SKM-1 (cell line): ENCODE data around the gene TRIM13.
"Not testable (repeated sequence)": the region's sequence is repeated elsewhere in the genome, so short reads cannot be mapped to it uniquely, and the experiment has no call there.

Experiments
- DNase-seq: peaks from one replicate; lab custom pipeline; 2025; ENCODE audit not compliant: unreplicated experiment; lab: John Stamatoyannopoulos, UW

The TRIM13 gene, protein sequence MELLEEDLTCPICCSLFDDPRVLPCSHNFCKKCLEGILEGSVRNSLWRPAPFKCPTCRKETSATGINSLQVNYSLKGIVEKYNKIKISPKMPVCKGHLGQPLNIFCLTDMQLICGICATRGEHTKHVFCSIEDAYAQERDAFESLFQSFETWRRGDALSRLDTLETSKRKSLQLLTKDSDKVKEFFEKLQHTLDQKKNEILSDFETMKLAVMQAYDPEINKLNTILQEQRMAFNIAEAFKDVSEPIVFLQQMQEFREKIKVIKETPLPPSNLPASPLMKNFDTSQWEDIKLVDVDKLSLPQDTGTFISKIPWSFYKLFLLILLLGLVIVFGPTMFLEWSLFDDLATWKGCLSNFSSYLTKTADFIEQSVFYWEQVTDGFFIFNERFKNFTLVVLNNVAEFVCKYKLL

DNA sequence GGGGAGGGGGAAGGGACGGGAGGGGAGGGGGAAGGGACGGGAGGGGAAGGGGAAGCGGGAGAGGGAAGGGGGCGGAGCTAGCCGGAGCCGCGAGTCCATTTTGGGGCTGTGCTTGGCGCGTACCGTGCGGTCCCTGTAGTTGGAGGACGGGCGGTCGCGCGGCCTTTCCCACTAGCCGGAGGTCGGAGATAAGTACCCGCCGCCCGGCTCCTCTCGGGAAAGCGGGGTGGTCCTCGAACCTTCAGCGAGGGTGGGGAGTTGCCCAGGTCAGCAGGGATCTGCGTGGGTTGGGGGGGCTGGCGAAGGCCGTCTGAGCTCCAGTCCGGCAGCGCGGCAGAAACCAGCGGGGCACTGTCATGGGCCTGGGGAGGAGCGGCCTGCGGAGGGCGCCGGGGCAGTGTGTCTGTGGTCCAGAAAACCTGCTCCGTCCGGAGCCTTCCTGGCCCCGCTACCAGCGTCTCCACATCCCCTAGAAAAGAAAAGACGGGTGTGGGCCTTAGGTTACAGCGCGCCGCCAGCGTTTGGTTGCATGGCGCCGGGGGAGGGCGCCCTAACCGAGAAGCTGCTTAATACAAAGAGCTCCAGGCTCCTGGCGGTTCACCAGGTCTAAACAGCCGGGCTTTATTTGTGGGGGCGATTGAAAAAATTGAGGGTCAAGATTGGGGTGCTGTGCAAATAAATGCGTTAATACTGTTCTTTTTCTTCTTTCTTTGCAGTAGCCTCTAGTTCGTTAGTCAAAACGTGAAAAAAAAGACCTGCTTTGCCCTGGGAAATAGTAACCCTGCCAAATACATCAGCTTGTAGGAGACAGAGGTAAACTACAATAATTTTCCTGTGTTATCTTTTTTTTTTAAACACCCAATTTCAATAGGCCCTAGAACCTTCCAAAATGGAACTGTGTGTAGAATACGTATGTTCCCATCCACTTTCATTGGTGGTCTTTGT lies at the start of gene TRIM13:
Gene TRIM13, plus strand, starts transcription at position 92 of the 945 bp plus-strand sequence. CDS start 14,899 bp downstream, outside the sequence.
- peak; percentile 90 for DNase-seq

DNA sequence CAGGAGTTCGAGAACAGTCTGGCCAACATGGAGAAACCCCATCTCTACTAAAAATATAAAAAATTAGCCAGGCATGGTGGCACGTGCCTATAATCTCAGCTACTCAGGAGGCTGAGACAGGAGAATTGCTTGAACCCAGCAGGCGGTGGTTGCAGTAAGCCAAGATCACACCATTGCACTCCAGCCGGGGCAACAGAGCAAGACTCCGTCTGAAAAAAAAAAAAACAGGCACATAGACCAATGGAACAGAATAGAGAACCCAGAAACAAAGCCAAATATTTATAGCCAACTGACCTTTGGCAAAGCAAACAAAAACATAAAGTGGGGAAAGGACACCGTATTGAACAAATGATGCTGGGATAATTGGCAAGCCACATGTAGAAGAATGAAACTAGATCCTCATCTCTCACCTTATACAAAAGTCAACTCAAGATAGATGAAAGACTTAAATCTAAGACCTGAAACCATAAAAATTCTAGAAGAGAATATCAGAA lies 48.0 kb upstream of the TRIM13 start:
- DNase-seq = not testable (repeated sequence)

DNA sequence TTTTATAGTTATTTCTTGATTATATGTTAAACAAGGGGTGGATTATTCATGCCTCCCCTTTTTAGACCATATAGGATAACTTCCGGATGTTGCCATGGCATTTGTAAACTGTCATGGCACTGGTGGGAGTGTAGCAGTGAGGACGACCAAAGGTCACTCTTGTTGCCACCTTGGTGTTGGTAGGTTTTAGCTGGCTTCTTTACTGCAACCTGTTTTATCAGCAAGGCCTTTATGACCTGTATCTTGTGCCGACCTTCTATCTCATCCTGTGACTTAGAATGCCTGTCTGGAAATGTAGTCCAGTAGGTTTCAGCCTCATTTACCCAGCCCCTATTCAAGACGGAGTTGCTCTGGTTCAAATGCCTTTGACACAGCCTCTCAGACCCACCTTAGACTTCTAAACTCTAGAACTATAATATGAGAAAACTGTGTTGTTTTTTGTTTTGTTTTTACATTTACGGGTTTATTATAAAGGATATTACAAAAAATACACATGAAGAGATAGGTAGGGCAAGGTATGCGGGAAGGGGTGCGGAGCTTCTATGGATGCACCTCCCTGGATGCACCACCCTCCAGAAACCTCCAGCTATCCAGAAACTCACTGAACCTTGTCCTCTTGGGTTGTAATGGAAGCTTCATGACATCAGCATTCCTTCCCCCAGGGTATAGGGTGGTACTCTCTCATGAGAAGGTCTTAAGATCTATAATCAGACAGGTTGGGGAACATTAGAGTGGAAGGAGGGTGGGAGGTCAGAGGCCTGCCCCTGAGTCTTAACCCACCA lies 44.9 kb upstream of the TRIM13 start:
- no peak for DNase-seq

DNA sequence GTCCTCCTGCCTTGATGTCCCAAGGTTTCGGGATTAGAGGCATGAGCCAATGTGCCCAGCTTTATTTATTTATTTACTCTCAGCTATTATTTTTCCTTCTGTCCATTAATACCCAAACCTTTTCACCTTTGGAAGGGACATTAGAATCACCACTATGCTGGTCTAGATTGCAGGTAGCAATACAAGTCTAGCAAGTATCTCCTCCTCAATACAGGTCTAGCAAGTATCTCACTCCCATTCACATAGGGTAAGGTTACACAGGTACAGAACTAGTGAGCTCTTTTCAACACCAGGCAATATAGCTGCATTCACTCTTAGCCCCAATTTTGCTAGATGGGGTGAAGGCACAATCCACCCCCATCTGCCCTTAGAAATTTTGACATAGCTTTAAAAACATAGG lies 43.3 kb upstream of the TRIM13 start:
- no peak for DNase-seq

DNA sequence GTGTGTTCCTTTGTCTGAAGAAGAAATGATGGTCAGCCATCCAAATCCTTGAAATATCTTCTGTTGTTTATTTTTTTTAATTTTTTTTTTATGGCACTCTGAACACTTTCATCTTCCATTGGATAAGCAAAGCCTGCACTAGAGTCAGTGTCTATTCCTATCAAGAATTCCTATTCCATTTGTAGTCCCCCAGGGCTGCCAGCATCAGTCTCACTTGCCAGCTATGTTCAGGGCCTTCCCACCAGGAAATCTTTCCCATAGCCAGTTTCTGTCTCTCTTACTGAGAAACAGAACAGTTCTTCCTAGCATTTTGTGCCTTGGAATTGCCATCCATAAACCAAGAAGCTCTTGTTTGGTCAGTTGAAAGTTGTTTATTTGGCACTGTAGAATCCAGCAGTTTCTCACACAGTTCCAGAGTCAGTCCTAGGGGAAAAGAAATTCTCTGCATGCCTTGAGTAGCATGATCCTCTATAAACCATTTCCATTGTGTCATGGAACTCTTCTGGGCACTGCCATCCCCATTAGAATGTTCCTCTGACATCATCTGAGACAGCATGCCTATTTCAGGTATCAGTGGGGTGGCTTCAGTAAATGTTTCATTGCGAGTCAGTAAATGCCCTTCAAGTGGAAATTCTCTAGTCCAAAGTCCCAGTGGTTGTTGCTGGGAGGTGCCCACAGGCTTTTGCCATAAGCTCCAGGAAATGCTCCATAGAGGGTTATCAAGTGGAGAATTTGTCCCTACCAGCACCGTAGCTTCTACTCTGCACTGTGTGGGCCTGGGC lies 42.0 kb upstream of the TRIM13 start:
- no peak for DNase-seq

DNA sequence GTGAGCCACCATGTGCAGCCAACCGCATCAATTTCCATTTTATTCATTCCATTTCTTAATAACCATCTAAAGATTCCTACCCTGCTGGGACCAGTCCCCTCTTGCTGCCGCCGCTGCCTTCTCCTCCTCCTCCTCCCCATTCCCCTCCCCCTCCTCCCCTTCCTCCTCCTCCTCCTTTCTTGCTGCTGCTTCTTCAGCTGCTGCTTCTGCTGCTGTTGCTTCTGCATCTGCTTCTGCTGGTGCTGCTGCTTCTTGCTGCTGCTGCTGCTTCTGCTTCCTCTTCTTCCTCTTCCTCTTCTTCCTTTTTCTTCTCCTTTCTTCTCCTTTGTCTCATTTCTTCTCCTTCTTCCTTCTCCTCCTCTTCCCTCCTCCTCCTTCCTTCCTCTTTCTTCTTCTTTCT lies 40.7 kb upstream of the TRIM13 start:
- no peak for DNase-seq

DNA sequence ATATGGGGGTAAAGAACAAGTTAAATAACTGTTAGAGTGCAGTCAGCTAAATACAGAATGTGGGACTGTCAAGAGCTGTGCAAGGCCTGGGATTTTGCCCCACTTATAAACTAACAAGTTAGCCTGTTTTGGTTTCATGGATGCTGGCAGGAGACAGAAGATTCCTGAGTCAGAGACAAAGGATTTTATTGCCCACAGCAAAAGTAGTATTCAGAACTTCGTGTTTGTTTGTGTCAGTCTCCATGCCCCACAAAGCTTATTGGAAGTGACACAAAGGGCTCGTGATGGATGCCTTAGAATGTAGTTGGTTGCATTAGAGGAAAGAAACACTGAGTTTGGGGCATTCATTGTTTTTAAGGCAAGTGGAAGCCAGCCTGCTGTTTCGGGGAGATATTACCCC lies 38.5 kb upstream of the TRIM13 start:
- no peak for DNase-seq

DNA sequence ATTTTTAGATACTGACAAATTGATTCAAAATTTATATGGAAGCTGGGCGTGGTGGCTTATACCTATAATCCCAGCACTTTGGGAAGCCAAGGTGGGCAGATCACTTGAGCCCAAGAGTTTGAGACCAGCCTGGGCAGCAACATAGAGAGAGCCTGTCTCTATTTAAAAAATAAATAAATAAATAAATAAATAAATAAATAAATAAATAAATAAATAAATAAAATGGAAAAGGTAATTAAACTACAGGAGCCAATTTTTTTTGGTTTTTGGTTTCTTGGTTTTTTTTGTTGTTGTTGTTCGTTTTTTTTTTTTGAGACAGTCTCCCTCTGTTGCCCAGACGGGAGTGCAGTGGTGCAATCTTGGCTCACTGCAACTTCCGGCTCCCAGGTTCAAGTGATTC lies 29.4 kb upstream of the TRIM13 start:
- no peak for DNase-seq

DNA sequence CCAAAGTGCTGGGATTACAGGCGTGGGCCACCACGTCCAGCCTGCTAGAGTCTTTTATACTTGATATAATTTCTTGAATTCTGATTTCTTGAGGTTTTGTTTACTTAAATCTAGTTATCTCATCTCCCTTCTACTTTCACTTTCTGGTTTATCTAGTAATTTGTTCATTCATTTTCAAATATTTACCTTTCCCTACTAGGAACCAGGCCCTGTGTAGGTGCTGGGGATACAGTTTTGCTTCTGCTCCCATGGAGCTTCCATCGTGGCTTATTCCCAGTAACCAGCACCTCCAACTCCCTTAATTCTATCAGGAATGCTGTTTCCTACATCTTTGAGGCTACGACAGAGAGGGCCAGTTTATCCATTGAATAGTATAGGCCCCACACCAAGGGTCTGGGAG lies 24.1 kb upstream of the TRIM13 start:
- no peak for DNase-seq

DNA sequence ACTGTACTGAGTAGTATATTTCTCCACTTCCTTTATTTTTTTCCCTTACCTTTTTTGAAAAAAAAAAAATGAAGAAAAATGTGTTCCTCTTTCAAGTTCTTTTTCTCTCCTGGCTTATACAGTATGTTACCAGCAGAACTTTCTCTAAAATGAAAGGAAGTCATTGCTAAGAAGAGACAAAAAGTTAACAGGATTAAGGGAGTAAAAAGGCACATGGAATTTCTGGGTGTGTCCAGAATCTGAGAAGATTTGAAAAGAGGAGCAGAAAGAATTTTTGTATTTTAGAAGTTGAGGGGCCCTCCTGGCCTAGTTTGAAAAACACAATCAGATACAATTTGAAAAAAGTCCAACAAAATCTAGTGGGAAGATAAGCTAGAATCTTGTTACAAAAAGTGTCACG lies 21.0 kb upstream of the TRIM13 start:
- DNase-seq = no peak

DNA sequence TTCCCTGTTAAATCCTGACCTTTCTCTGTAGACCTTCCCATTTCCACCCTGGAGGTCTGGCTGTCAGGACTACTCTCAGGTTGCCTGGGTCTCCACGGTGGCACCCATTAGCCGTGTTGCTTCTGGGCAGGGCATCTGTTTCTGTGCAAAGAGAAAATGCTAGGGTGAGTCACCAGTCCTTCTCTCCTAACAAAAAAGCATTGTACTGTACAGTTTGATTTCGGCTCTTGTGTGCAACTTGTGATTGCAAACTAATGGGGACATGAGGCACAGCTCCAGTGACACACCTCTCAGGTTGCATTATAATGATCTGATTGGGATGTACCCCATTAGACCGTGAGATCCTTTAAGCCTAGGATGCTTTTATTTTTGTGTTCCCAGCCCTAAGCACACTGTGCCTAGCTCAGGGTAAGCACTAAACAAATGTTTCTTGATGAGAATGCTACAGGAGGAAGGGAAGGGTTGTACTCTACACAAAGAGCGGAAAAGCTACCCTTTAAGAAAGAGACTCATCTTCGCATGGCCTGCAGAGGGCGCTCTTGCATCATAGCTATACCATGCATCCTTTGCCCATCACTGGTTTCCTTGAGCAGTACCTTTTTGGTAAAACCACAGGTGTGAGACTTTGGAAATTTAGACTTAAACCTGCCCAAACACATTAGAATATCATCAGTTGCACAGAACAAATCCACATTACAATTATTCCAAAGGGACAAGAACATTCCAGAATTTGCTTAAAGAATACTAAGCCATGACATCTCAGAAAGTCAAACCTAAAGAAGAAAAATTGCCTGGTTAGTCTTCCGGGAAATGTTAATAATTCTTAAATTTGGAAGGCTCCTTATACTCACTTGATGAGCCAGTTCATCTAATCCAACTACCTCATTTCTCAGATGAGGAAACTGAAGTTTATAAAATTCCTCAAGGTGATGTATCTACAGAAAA lies 20.3 kb upstream of the TRIM13 start:
- DNase-seq = peak; percentile 58

DNA sequence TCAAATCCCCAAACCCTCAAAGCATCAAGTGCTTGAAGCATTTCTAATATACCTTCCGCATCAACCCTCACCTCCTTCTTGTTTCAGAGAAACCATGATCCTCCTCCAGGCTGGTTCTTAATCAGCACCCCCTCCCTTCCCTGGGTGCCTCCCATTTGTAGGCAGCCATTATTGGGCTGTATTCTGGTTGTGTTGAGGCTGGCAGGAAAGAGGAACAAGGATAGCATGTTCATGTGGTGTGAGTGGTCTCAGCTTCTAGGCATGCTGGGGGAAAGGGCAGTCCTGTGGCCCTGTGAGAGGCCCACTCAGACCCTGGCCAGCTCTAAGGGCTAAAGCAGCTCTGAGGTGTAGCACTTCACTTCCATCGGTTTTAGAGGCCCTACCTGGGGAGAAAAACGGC lies 18.9 kb upstream of the TRIM13 start:
- no peak for DNase-seq

DNA sequence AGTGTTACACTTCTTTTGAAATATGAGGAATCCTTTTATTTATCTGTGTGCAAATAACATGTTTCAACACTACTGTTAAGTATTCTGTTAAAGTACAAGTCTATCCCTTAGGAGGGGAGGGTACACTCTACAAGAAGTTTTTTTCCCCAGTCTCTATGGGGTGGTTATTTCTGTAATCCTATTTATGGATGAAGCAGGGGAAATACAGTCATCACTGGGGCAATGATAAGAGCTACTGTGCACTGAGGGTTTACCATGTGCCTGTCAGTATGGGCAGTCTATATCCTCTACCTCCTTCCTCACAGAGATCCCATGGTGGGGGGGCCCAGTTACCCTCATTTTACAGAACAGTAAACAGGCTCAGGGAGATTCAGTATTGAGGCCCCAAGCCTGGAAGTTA lies 16.6 kb upstream of the TRIM13 start:
- no peak for DNase-seq

DNA sequence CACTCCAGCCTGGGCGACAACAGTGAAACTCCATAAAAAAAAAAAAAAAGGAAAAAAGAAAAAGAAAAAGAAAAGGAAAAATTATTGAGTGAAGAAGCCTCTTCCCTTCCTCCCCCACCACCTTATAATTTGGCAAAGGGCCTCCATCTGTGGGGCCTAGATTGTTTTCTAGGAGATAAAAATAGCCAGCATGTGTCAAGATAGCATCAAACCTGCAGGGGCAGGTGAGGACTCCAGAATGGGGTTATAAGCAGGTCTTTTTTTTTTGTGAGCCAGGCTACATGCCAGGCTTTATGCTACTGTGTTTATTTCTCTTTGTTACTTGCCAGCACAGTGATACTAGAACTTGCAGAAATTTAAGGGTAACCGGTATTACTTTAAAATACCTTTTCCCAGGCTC lies 11.7 kb upstream of the TRIM13 start:
- no peak for DNase-seq

DNA sequence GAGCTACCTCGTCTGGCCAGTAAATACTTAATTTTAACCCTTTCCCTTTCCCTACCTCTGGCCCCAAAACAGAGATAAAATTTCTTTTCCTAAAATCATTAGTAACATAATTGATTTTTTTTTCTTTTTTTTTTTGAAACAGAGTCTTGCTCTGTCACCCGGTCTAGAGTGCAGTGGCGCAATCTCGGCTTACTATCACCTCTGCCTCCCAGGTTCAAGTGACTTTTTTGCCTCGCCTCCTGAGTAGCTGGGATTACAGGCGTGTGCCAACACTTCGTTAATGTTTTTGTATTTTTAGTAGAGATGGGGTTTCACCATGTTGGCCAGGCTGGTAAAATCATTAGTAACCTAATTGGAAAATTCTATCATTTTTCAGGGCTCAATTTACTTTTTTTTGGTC lies 10.4 kb upstream of the TRIM13 start:
- DNase-seq = no peak

DNA sequence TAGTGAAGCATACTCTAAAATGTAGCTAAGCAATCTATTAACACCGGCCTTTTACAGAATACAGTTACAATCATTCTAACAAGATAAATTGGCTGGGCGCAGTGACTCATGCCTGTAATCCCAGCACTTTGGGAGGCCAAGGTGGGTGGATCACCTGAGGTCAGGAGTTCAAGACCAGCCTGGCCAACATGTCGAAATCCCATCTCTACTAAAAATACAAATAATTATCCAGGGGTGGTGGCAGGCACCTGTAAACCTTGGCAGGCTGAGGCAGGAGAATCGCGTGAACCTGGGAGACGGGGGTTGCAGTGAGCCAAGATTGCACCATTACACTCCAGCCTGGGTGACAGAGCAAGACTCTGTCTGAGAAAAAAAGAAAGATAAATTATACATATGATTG lies 6.2 kb upstream of the TRIM13 start:
- DNase-seq = not testable (repeated sequence)

DNA sequence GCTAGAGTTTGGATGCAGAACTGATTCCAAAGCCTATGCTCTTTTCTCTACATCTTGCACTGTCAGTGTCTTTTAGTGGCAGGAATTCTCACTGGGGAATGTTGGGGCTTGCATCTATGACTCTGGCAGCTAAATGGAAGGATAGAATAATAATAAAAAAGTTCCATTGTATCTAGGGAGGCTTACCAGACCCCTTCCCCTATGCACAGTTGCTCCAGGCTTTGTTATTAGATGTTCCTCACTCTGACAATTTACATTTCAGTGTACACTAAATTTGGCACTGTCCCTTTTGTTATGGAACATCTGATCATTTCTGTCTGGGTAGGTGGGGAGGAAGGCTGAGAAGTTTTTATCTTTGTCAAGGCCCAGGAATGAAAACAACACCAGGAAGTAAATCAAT lies 3.7 kb upstream of the TRIM13 start:
- DNase-seq = no peak

DNA sequence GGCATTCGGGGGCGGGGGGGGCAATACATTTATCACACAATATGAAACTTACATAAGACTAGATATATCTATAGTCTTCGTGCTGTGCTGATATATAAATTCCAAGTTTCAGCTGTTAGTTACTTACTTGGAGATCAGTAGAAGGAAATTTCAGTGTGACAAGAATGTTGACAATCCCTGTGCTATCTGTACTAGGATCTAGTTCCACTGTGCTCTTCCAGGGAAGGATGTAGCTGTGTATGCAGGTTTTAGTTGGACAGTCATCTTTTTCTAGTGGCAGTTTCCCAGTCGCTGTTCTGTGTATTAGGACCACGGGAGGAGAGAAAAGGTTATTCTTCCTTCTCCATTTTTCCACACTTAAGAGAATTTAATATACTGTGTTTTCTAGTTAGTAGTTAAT lies 3.2 kb upstream of the TRIM13 start:
- no peak for DNase-seq

DNA sequence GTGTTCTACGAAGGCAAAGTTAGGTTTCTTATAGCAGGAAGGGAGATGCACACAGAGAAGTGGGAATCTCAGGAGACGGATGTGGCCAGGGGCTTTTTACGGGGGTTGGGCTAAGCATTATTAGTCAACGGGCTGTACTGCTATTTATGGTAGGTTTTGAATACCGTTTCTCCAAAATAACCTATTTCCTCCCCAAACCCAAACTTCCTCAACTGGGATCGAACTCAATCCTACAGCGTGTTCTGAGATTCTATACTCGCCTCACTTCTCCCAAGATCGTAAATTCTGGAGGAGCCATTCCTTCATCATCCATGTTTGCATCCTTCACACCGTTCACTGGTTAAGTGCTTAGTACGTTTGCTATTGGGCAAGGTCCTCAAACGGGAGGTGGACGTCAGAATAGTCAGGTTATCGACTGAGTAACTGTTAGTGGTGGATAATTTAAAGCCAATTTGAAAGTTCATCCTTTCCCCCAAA lies 1.2 kb upstream of the TRIM13 start:
- DNase-seq = peak; percentile 33
